HEK293T (cell line): ENCODE measurements around the gene FBN1.

Source experiments
- CTCF ChIA-PET: fragments of 350-600 bp; formaldehyde crosslinking; extraction: SDS; loops from one replicate; lab custom pipeline; 2021; ENCODE audit warnings: antibody characterized with exemption, inconsistent platforms; lab: Yijun Ruan, JAX
- POLR2A ChIA-PET: fragments of 350-600 bp; formaldehyde crosslinking; extraction: SDS; loops from one replicate; lab custom pipeline; 2020; ENCODE audit warnings: antibody characterized with exemption, inconsistent platforms; lab: Yijun Ruan, JAX
- DNase-seq: peaks from one replicate; pipeline ENCODE4 v3.0.0; 2012; ENCODE audit warnings: mixed read lengths; ENCODE audit errors: extremely low spot score
- ARNT ChIP-seq: fragments of 450-650 bp; IDR thresholded peaks from 2 replicates; pipeline ENCODE4 v1.6.1; 2017; ENCODE audit warnings: mild to moderate bottlenecking
- BHLHE40 ChIP-seq: fragments of 450-650 bp; IDR thresholded peaks from 2 replicates; pipeline ENCODE4 v1.6.1; 2016; ENCODE audit warnings: mild to moderate bottlenecking, moderate library complexity, borderline replicate concordance
- CTBP1 ChIP-seq: fragments of 450-650 bp; IDR thresholded peaks from 2 replicates; pipeline ENCODE4 v1.6.1; 2016; ENCODE audit warnings: borderline replicate concordance
- ELF4 ChIP-seq: fragments of 450-650 bp; IDR thresholded peaks from 2 replicates; pipeline ENCODE4 v1.6.1; 2017; ENCODE audit warnings: antibody characterized with exemption
- FOXA1 ChIP-seq: fragments of 450-650 bp; IDR thresholded peaks from 2 replicates; pipeline ENCODE4 v1.6.1; 2016; ENCODE audit warnings: mild to moderate bottlenecking
- FOXK2 ChIP-seq: fragments of 450-650 bp; IDR thresholded peaks from 2 replicates; pipeline ENCODE4 v1.6.1; 2016; ENCODE audit warnings: mild to moderate bottlenecking
- FOXM1 ChIP-seq: fragments of 450-650 bp; IDR thresholded peaks from 2 replicates; pipeline ENCODE4 v1.6.1; 2017; ENCODE audit warnings: mild to moderate bottlenecking, borderline replicate concordance
- HDGF ChIP-seq: fragments of 450-650 bp; IDR thresholded peaks from 2 replicates; pipeline ENCODE4 v1.6.1; 2017; ENCODE audit warnings: antibody characterized with exemption, borderline replicate concordance
- L3MBTL2 ChIP-seq: fragments of 450-650 bp; conservative IDR thresholded peaks from 2 replicates; pipeline ENCODE4 v1.6.1; 2016; ENCODE audit warnings: mild to moderate bottlenecking
- LEF1 ChIP-seq: fragments of 450-650 bp; IDR thresholded peaks from 2 replicates; pipeline ENCODE4 v1.6.1; 2017; ENCODE audit warnings: mild to moderate bottlenecking, borderline replicate concordance
- NFRKB ChIP-seq: fragments of 450-650 bp; IDR thresholded peaks from 2 replicates; pipeline ENCODE4 v1.6.1; 2016; ENCODE audit warnings: mild to moderate bottlenecking, moderate library complexity
- SP1 ChIP-seq: fragments of 450-650 bp; IDR thresholded peaks from 2 replicates; pipeline ENCODE4 v1.6.1; 2017
- SUZ12 ChIP-seq: fragments of 450-650 bp; IDR thresholded peaks from 2 replicates; pipeline ENCODE4 v1.6.1; 2016; ENCODE audit warnings: mild to moderate bottlenecking
- TARDBP ChIP-seq: fragments of 450-650 bp; IDR thresholded peaks from 2 replicates; pipeline ENCODE4 v1.6.1; 2016
- ZNF384 ChIP-seq: fragments of 450-650 bp; IDR thresholded peaks from 2 replicates; pipeline ENCODE4 v1.6.1; 2016
- TF ChIP-seq, protein P1 (sequence below): fragments of 450-650 bp; IDR thresholded peaks from 2 replicates; pipeline ENCODE4 v1.6.1; 2016

Gene FBN1

GRCh38 chr15:48371961-48372360 is 273.5 kb downstream of the FBN1 start:
- POLR2A ChIA-PET: no interaction called here
- CTCF ChIA-PET: no interaction called here
- DNase-seq: no peak
- TF ChIP-seq FOXK2 (no peak), SP1 (no peak), FOXA1 (no peak), TARDBP (no peak), ZNF384 (no peak), SUZ12 (no peak), FOXM1 (no peak), ARNT (no peak), HDGF (no peak), ELF4 (no peak), L3MBTL2 (no peak), NFRKB (no peak), LEF1 (no peak), CTBP1 (no peak), BHLHE40 (no peak)
- TF ChIP-seq, protein P1, sequence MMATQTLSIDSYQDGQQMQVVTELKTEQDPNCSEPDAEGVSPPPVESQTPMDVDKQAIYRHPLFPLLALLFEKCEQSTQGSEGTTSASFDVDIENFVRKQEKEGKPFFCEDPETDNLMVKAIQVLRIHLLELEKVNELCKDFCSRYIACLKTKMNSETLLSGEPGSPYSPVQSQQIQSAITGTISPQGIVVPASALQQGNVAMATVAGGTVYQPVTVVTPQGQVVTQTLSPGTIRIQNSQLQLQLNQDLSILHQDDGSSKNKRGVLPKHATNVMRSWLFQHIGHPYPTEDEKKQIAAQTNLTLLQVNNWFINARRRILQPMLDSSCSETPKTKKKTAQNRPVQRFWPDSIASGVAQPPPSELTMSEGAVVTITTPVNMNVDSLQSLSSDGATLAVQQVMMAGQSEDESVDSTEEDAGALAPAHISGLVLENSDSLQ: no peak

- DNase-seq: no peak
- ChIA-PET POLR2A (no interaction called here), CTCF (no interaction called here)
- TF ChIP-seq ARNT (no peak), ZNF384 (no peak), SP1 (no peak), BHLHE40 (no peak), HDGF (no peak), LEF1 (no peak), TARDBP (no peak), FOXK2 (no peak), NFRKB (no peak), L3MBTL2 (no peak)
These were observed 274.0 kb downstream of the FBN1 start for GRCh38 chr15:48371550-48371949.

DNA sequence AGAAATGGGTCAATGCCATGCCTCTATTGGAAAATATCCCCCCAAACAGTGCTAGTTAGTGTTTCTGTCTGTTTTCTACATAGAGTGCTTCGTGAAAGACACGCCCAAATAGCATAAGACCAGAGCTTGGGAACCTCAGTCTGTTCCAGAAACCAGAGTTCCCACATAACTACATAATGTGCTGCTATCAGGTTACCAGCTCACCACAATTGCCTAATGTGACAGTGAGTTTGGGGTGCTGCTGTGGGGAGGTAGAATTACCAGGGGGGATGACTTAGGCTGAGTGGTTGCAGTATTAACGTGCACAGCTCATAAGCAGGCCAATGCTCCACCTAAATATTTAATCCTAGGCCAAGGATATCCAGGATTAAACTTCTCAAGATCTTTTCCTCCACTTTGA is 275.0 kb downstream of the FBN1 start:
- DNase-seq: no peak
- CTCF ChIA-PET: interaction anchor here (0.6 kb wide), 1 partner anchor 211 kb away, joined by 3 read pairs; no protein-coding TSS in a partner anchor
- POLR2A ChIA-PET: no interaction called here

DNA sequence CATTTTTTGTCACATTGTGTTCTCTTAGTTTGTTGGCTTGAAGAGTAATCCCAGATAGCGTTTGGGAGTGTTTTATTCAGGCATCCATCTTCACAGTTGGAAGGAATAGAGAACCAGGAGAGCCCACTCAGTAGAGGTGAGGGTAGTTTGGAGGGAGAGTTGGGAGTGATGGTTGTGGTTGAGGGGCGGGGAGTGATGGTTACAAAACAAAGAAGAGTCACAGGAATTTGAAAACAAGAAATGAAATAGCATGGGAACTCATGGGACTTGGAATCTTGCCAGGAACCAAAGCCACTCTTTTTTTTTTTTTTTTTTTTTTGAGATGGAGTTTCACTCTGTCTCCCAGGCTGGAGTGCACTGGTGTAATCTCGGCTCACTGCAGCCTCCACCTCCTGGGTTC is 278.0 kb downstream of the FBN1 start:
- POLR2A ChIA-PET: no interaction called here
- no peak for DNase-seq
- TF ChIP-seq ZNF384 (no peak), ARNT (no peak), CTBP1 (no peak), L3MBTL2 (no peak), SUZ12 (no peak), FOXM1 (no peak), TARDBP (no peak), BHLHE40 (no peak), HDGF (no peak), FOXA1 (no peak), SP1 (no peak), NFRKB (no peak), ELF4 (no peak), FOXK2 (no peak), LEF1 (no peak)
- TF ChIP-seq, protein P1: no peak
- CTCF ChIA-PET: no interaction called here

More for the DNA sequence above, 275.0 kb downstream of the FBN1 start:
- TF ChIP-seq ZNF384 (no peak), CTBP1 (no peak), HDGF (no peak), FOXK2 (no peak), ELF4 (no peak), SP1 (no peak), FOXM1 (no peak), NFRKB (no peak), L3MBTL2 (no peak), SUZ12 (no peak), ARNT (no peak), TARDBP (no peak), LEF1 (no peak), BHLHE40 (no peak)
- TF ChIP-seq, protein P1: no peak

- CTCF ChIA-PET: no interaction called here
- DNase-seq: no peak
These were observed 278.8 kb downstream of the FBN1 start for GRCh38 chr15:48366584-48367312.

DNA sequence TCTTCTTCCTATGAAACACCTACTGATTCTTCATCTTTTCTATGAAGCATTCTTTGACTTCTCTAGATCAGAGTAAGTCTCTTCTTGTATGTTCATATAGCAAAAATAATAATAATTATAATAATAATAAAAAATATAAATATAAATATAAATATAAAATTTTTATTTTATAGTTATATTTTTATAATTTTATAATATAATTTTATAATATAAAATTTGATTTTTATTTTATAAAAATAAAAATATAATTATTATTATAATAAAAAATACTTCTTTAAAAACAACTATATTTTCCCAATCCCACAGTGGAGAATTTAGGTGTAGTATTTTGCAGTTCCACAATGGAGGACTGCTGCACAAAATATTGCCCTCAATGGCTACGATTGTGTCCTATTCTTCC is 279.9 kb downstream of the FBN1 start:
- DNase-seq: no peak
- ChIA-PET POLR2A (no interaction called here), CTCF (interaction anchor here (0.7 kb wide), 1 partner anchor 37 kb away, joined by 3 read pairs; no protein-coding TSS in a partner anchor)
- TF ChIP-seq ELF4 (no peak), L3MBTL2 (no peak), NFRKB (no peak), ARNT (no peak), LEF1 (no peak), HDGF (no peak), SP1 (no peak), FOXK2 (no peak), BHLHE40 (no peak), SUZ12 (no peak)
- TF ChIP-seq, protein P1: no peak

More at GRCh38 chr15:48366584-48367312, 278.8 kb downstream of the FBN1 start:
- POLR2A ChIA-PET: no interaction called here
- TF ChIP-seq ARNT (no peak), ELF4 (no peak), SP1 (no peak), FOXM1 (no peak), NFRKB (no peak), TARDBP (no peak)
